SK-N-SH (cell line): ENCODE measurements around the gene GOLGA8N. TPM values are rescaled to one million over a fixed set of nuclear protein-coding genes. Genes with fewer than 3 reads are reported as not detected.
A peak's percentile ranks its signal among the peaks of the same experiment; 100 is the strongest.

Experiments
- CTCF ChIA-PET: fragments of 300-600, 350-600 bp; formaldehyde crosslinking; extraction: SDS; loops from one replicate; lab custom pipeline; 2021; lab: Yijun Ruan, JAX
- POLR2A ChIA-PET: fragments of 350-600 bp; sonication (Branson Sonifier 250); formaldehyde crosslinking; extraction: SDS; loops from one replicate; lab custom pipeline; 2020; ENCODE audit warnings: antibody characterized with exemption, inconsistent platforms; lab: Yijun Ruan, JAX
- DNase-seq: peaks from one replicate; pipeline ENCODE4 v3.0.0; 2012
- H2AFZ ChIP-seq: fragments of 200-600 bp; sonication (generic); 2 replicates; pipeline ENCODE4 v1.8.1; 2016; ENCODE audit warnings: antibody characterized with exemption, mild to moderate bottlenecking, low read depth
- H3F3A ChIP-seq: fragments of 200-600 bp; sonication (generic); replicated peaks from 2 replicates; pipeline ENCODE3; 2016; ENCODE audit warnings: antibody characterized with exemption, mild to moderate bottlenecking; ENCODE audit not compliant: insufficient read depth
- H3K27ac ChIP-seq, 2 experiments: fragments of 200-500 bp in 1 of 2; fragments of 200-600 bp in 1 of 2; sonication (Bioruptor generic) in 1 of 2; sonication (generic), shearing (Covaris generic) in 1 of 2; 2 replicates each; pipeline versions ENCODE4 v1.5.1 to v1.6.1; 2014 to 2016; ENCODE audit warnings: low read depth in 2 of 2, inconsistent platforms in 1 of 2, low read length in 1 of 2, mild to moderate bottlenecking in 1 of 2, mixed read lengths in 1 of 2
- H3K27me3 ChIP-seq: fragments of 200-600 bp; sonication (generic), shearing (Covaris generic); 2 replicates; pipeline ENCODE4 v1.6.1; 2016; ENCODE audit warnings: mixed run types; ENCODE audit not compliant: insufficient read depth
- H3K36me3 ChIP-seq, 2 experiments: fragments of 200-500 bp in 1 of 2; fragments of 200-600 bp in 1 of 2; sonication (Bioruptor generic) in 1 of 2; sonication (generic) in 1 of 2; replicated peaks in 1 of 2; 2 replicates each; pipeline versions ENCODE3 to v1.5.1; 2014 to 2016; ENCODE audit warnings: low read length in 1 of 2, mild to moderate bottlenecking in 1 of 2; ENCODE audit not compliant: insufficient read depth in 2 of 2, control insufficient read depth in 1 of 2
- H3K4me1 ChIP-seq, 2 experiments: fragments of 200-500 bp in 1 of 2; fragments of 200-600 bp in 1 of 2; sonication (Bioruptor generic) in 1 of 2; sonication (generic), shearing (Covaris generic) in 1 of 2; 2 replicates each; pipeline versions ENCODE4 v1.5.1 to v1.6.1; 2014 to 2016; ENCODE audit warnings: low read depth in 1 of 2, low read length in 1 of 2, mixed run types in 1 of 2; ENCODE audit not compliant: insufficient read depth in 2 of 2, control insufficient read depth in 1 of 2
- H3K4me2 ChIP-seq: fragments of 200-600 bp; sonication (generic), shearing (Covaris generic); 2 replicates; pipeline ENCODE4 v1.6.1; 2017; ENCODE audit warnings: mixed run types
- H3K4me3 ChIP-seq, 2 experiments: fragments of 200-500 bp in 1 of 2; fragments of 200-600 bp in 1 of 2; sonication (Bioruptor generic) in 1 of 2; sonication (generic), shearing (Covaris generic) in 1 of 2; 2 replicates each; pipeline versions ENCODE4 v1.5.1 to v1.8.1; 2014 to 2016; ENCODE audit warnings: low read depth in 2 of 2, inconsistent platforms in 1 of 2, low read length in 1 of 2, mild to moderate bottlenecking in 1 of 2, mixed read lengths in 1 of 2, moderate library complexity in 1 of 2
- H3K79me2 ChIP-seq: fragments of 200-600 bp; sonication (generic); 2 replicates; pipeline ENCODE4 v1.8.1; 2017; ENCODE audit warnings: mild to moderate bottlenecking; ENCODE audit not compliant: insufficient read depth
- H3K9ac ChIP-seq: fragments of 200-600 bp; sonication (generic); 2 replicates; pipeline ENCODE4 v1.6.1; 2017; ENCODE audit warnings: mixed run types
- H3K9me2 ChIP-seq: fragments of 200-600 bp; sonication (generic); 2 replicates; pipeline ENCODE4 v1.6.1; 2017; ENCODE audit warnings: mixed run types
- H3K9me3 ChIP-seq: fragments of 200-600 bp; sonication (generic); 2 replicates; pipeline ENCODE4 v1.6.1; 2017; ENCODE audit warnings: mixed run types, mild to moderate bottlenecking, moderate library complexity
- H4K20me1 ChIP-seq: fragments of 200-600 bp; sonication (generic); 2 replicates; pipeline ENCODE4 v1.6.1; 2017; ENCODE audit warnings: mild to moderate bottlenecking, mixed run types; ENCODE audit not compliant: insufficient read depth
- CHD2 ChIP-seq: fragments of 150-350 bp; IDR thresholded peaks from 2 replicates; pipeline ENCODE4 v1.6.1; 2018; ENCODE audit warnings: low read length; ENCODE audit not compliant: partially characterized antibody
- FOXJ3 ChIP-seq: sonication (generic); formaldehyde crosslinking; IDR thresholded peaks from 2 replicates; pipeline ENCODE4 v1.5.1; 2020; ENCODE audit warnings: mild to moderate bottlenecking, missing genetic modification reagents
- GABPA ChIP-seq: IDR thresholded peaks from 2 replicates; pipeline ENCODE4 v1.4.0; 2012; ENCODE audit warnings: low read depth, mild to moderate bottlenecking
- JUND ChIP-seq: IDR thresholded peaks from 2 replicates; pipeline ENCODE4 v1.4.0; 2012
- MXI1 ChIP-seq: IDR thresholded peaks from 2 replicates; pipeline ENCODE4 v1.6.1; 2012; ENCODE audit warnings: mild to moderate bottlenecking, low read depth, low read length, improper control_type of control experiment
- POLR2AphosphoS5 ChIP-seq: IDR thresholded peaks from 2 replicates; pipeline ENCODE4 v1.6.1; 2012; ENCODE audit warnings: low read depth, low read length
- RCOR1 ChIP-seq: fragments of 150-350 bp; IDR thresholded peaks from 2 replicates; pipeline ENCODE4 v1.6.1; 2017; ENCODE audit warnings: antibody characterized with exemption, low read length
- RFX5 ChIP-seq: IDR thresholded peaks from 2 replicates; pipeline ENCODE4 v1.6.1; 2012; ENCODE audit warnings: mild to moderate bottlenecking, improper control_type of control experiment, low read length
- RXRA ChIP-seq: IDR thresholded peaks from 2 replicates; pipeline ENCODE4 v1.4.0; 2012; ENCODE audit warnings: low read depth, mild to moderate bottlenecking, borderline replicate concordance
- TEAD4 ChIP-seq: IDR thresholded peaks from 2 replicates; pipeline ENCODE4 v1.4.0; 2012; ENCODE audit warnings: mild to moderate bottlenecking, borderline replicate concordance; ENCODE audit not compliant: insufficient read depth
- WGBS: methylation state at CpG from one replicate; pipeline ENCODE4 v1.1.6; 2017; ENCODE audit warnings: low lambda C conversion rate; 5-methylcytosine and 5-hydroxymethylcytosine counted together
- polyA plus RNA-seq, 3 experiments: library from polyadenylated mRNA; depleted of rRNA; stranded (reverse); fragments of >200 nt; gene quantifications; 2 replicates each; pipeline ENCODE4 v1.2.3, GENCODE V29; 2012
- TF ChIP-seq, protein P1 (sequence below): IDR thresholded peaks from 2 replicates; pipeline ENCODE4 v1.6.1; 2012; ENCODE audit warnings: mild to moderate bottlenecking, low read depth, low read length, moderate library complexity

Gene GOLGA8N
- polyA plus RNA-seq, 1 of the 3 experiments (the other 2 are of a cell fraction) = 1.2 TPM

- POLR2A ChIA-PET = no interaction called here
- Histone ChIP-seq H3K4me2 (no peak overlapping the region), H3K9ac (no peak overlapping the region), H3K9me3 (no peaks in the 10 kb centered on the region), H3K9me2 (no peaks in the 10 kb centered on the region), H3K36me3 (peaks cover 51 to 59% of the 10 kb centered on the region in 2 experiments), H3K4me1 (peaks cover 0 to 2% of the 10 kb centered on the region in 2 experiments; a peak in 1 of 4 replicates), H3K4me3 (no peak overlapping the region), H3F3A (peaks cover 31% of the 10 kb centered on the region), H3K79me2 (peaks cover 7% of the 10 kb centered on the region; the same call in 1 of the 2 replicates), H4K20me1 (no peaks in the 10 kb centered on the region), H3K27me3 (no peaks in the 10 kb centered on the region), H3K27ac (no peak overlapping the region), H2AFZ (no peak overlapping the region)
- TF ChIP-seq FOXJ3 (CRISPR knock-in tag) (no peak), GABPA (no peak), JUND (no peak), RFX5 (no peak), MXI1 (no peak), RXRA (no peak), POLR2AphosphoS5 (no peak), TEAD4 (no peak), CHD2 (no peak)
- TF ChIP-seq, protein P1, sequence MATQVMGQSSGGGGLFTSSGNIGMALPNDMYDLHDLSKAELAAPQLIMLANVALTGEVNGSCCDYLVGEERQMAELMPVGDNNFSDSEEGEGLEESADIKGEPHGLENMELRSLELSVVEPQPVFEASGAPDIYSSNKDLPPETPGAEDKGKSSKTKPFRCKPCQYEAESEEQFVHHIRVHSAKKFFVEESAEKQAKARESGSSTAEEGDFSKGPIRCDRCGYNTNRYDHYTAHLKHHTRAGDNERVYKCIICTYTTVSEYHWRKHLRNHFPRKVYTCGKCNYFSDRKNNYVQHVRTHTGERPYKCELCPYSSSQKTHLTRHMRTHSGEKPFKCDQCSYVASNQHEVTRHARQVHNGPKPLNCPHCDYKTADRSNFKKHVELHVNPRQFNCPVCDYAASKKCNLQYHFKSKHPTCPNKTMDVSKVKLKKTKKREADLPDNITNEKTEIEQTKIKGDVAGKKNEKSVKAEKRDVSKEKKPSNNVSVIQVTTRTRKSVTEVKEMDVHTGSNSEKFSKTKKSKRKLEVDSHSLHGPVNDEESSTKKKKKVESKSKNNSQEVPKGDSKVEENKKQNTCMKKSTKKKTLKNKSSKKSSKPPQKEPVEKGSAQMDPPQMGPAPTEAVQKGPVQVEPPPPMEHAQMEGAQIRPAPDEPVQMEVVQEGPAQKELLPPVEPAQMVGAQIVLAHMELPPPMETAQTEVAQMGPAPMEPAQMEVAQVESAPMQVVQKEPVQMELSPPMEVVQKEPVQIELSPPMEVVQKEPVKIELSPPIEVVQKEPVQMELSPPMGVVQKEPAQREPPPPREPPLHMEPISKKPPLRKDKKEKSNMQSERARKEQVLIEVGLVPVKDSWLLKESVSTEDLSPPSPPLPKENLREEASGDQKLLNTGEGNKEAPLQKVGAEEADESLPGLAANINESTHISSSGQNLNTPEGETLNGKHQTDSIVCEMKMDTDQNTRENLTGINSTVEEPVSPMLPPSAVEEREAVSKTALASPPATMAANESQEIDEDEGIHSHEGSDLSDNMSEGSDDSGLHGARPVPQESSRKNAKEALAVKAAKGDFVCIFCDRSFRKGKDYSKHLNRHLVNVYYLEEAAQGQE = no peak
- 95% methylated on average over 1 of the region's 1 CpG for WGBS
- DNase-seq = no peak
- CTCF ChIA-PET = interaction anchor here (1.2 to 1.3 kb wide), 2 partner anchors 14 to 25 kb away, joined by 3 to 4 read pairs; no protein-coding TSS in a partner anchor
Observed at GRCh38 chr15:32637704-32638103, 44.4 kb downstream of the GOLGA8N start.

DNA sequence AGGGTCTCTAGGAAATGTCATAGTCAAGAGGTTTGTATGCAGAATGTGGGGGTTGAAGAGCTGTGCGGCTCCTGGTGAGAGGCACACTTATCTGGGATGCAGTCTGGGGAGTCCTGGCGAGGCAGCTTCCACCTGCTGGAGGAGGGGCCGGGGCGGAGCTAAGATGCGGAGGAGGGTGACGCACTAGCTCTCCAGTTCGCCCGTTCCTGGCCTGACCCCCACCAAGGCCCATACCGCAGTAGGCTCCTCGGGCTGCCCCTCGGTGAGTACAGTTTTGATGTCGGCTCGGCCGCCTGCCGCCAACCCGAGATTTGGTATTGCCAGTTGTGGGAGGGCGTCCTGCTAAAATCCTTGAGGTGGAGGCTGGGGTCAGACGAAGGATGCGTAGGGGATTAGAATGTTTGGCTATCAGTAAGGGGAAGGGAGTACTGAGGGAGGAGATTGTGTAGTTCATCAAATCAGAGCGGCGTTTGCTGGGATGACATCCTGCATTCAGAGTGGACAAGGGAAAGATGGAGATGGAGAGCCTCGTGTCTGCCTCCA, 48.3 kb downstream of the GOLGA8N start, which contains the start of gene SCG5:
TSS of gene SCG5 (plus strand) at position 194 of the 543 bp plus-strand sequence. CDS start 1,883 bp downstream, outside the sequence.
- no peaks in the 10 kb centered on the region for H4K20me1 ChIP-seq
- peak within 1 kb of the TSS in 1 of 2 experiments; percentile 41; a peak in 2 of 4 replicates for H3K4me3 ChIP-seq
- ChIA-PET CTCF (interaction anchor here (1.1 to 1.9 kb wide), 2 partner anchors 9 to 20 kb away, joined by 4 to 10 read pairs; no protein-coding TSS in a partner anchor), POLR2A (no interaction called here)
- H2AFZ ChIP-seq = peak within 1 kb of the TSS; percentile 74
- H3F3A ChIP-seq = peaks cover 16% of the 10 kb centered on the region
- no peaks in the 10 kb centered on the region for H3K27me3 ChIP-seq
- H3K79me2 ChIP-seq = peaks cover 5% of the 10 kb centered on the region; the same call in 1 of the 2 replicates
- H3K9ac ChIP-seq = no peak within 1 kb of the TSS
- peak within 1 kb of the TSS in 1 of 2 experiments; percentile 64; a peak in 2 of 4 replicates for H3K27ac ChIP-seq
- 37% methylated on average over 19 of the region's 22 CpGs for WGBS
- peaks cover 20% of the 10 kb centered on the region in 2 experiments for H3K36me3 ChIP-seq
- H3K4me1 ChIP-seq = peaks cover 0 to 7% of the 10 kb centered on the region in 2 experiments; a peak in 1 of 4 replicates
- H3K9me2 ChIP-seq = no peaks in the 10 kb centered on the region
- TF ChIP-seq POLR2AphosphoS5 (0 out of 2 replicates have a peak, but pooled peaks have one; percentile 40), RCOR1 (no peak)
- no peak within 1 kb of the TSS for H3K4me2 ChIP-seq
- no peaks in the 10 kb centered on the region for H3K9me3 ChIP-seq
- DNase-seq = peak; percentile 67
